A549 treated with Mapracorat at 1 μM for 4 hours (cell line): Measurements from ENCODE around the gene EIF6. TPM values are rescaled to one million over a fixed set of nuclear protein-coding genes. Genes with fewer than 3 reads are reported as not detected.

Source experiments
- total RNA-seq: library from RNA; stranded (reverse); fragments of 200-300 nt; extraction: Qiagen RNA extraction; gene quantifications from 5 replicates; pipeline ENCODE4 v1.2.3, GENCODE V29; 2022

EIF6 gene
- 385 to 449 TPM (median 415 TPM) in 5 replicates for total RNA-seq

GRCh38 chr20:35284267-35284991 lies at the start of gene EIF6:
Gene EIF6 (minus strand): TSS chr20:35284772. CDS start chr20:35284487, 285 bp downstream.

GRCh38 chr20:35291654-35292503 lies 7.3 kb upstream of the EIF6 start, which contains the start of gene FAM83C:
Gene FAM83C (minus strand): TSS chr20:35292425. CDS start chr20:35292304, 121 bp downstream.

DNA sequence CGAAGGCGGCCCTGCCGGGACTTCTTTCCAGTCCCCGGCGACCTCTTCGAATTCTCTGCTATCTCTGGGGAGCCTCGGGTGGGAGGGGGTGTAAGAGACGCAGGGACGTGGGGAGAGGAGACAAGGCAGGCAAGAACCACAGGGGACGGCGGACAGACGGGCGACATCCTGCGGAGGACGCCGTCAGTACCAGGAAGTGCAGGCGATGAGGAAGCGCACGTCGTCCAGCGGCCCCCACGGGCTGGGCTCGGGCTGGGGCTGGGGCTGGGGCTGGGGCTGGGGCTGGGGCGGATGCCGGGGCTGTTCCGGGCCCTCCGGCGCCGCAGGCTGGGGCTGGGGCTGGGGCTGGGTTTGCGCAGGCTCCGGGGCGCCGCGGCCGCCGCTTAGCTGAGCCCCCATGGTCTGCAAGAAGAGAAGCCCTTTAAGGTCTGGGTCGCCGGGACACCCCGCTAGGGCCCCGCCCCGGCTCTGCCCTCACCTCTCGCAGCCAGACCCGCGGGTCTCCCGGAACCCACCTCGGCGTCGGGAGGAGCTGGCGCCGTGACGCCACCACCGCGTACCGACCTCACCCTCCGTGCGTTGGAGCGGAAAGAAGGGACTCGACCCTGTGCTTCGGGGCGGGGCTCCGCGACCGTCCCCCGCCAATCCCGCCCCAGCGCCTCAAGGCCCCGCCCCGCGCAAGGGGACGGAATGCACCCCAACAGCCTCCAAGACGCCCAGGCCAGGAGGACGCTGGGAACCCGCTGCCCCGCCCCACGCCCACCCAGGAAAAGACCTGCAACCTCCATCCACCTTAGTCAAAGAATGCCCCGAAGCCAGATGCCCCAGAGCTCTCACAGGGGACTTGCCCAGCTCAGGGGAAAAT lies 6.8 kb downstream of the EIF6 start, which contains the start of gene MMP24OS:
TSS of gene MMP24OS (minus strand) at position 592 of the 865 bp plus-strand sequence. CDS start at position 399, 193 bp downstream.

Other genes starting within 250 kb of the EIF6 start
- gene TRPC4AP, start 192.0 kb downstream of the EIF6 start, total RNA-seq, result 50.6 to 63.3 TPM (median 59.3 TPM) in 5 replicates
- gene EDEM2, start 137.4 kb downstream of the EIF6 start, total RNA-seq, result 49.7 to 55.3 TPM (median 54.3 TPM) in 5 replicates
- gene PROCR, start 112.7 kb downstream of the EIF6 start, total RNA-seq, result 104 to 149 TPM (median 141 TPM) in 5 replicates
- 22.6 to 29.3 TPM (median 29.1 TPM) in 5 replicates for gene MMP24, start 58.1 kb downstream of the EIF6 start, total RNA-seq
- 53.3 to 91.4 TPM (median 82.3 TPM) in 5 replicates for gene MMP24OS, start 6.7 kb downstream of the EIF6 start, total RNA-seq
- 0.05 to 0.12 TPM (median 0.07 TPM) in 5 replicates for gene FAM83C, start 7.7 kb upstream of the EIF6 start, total RNA-seq
- gene UQCC1, start 127.2 kb upstream of the EIF6 start, total RNA-seq, result 28.6 to 34.3 TPM (median 30.3 TPM) in 5 replicates
- not detected in 5 replicates for gene GDF5, start 153.5 kb upstream of the EIF6 start, total RNA-seq
- gene CEP250, start 170.8 kb upstream of the EIF6 start, total RNA-seq, result 18.4 to 31.4 TPM (median 27.1 TPM) in 5 replicates
- not detected in 5 replicates for gene C20orf173, start 244.9 kb upstream of the EIF6 start, total RNA-seq